ENCODE data around the gene ZNF385C. TPM values are rescaled to one million over a fixed set of nuclear protein-coding genes. Genes with fewer than 3 reads are reported as not detected.

Gene ZNF385C
- total RNA-seq, 1 experiment from 2014 or later = 2.8 TPM

DNA sequence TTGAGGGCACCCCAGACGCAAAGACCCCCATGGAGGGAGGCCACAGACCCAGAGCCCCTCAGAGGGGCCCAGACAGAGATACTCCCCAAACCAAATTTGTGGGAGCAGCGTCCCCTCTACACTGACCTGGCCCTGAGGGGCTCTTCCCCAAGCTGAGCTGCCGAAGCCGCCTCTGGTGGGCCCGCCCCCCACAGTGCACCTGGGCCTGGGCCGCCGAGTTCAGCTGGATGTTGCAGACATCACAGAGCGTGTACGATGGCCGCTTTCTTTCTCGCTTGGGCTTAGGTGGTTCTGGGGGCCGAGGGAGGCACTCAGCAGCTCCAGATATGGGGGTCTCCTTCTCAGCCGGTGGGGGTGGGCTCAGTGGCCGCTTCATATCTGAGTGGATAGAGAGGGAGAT lies 35.6 kb downstream of the ZNF385C start:
- H3K4me3 Mint-ChIP-seq = no peak overlapping the region
- Histone ChIP-seq H2BK15ac (ENCODE audit: low read depth, low read length) (no peak overlapping the region), H3K18ac (ENCODE audit: insufficient read length, low read depth, low read length) (no peak overlapping the region), H2AK5ac (ENCODE audit: insufficient read length, low read length) (no peak overlapping the region), H4K91ac (ENCODE audit: insufficient read length, low read depth, low read length) (no peak overlapping the region), H2BK5ac (ENCODE audit: insufficient read length, low read length) (no peak overlapping the region), H4K8ac (replicated peaks; ENCODE audit: insufficient read length, low read depth, low read length) (no peak overlapping the region), H3K9ac (ENCODE audit: extremely low read depth, insufficient read length, low read length) (no peak overlapping the region), H2BK20ac (ENCODE audit: low read depth, low read length, poor library complexity, severe bottlenecking) (no peak overlapping the region), H3K4me1 (ENCODE audit: insufficient read depth, low read length) (no peaks in the 10 kb centered on the region), H3K56ac (ENCODE audit: insufficient read length, low read depth, low read length) (no peak overlapping the region), H4K5ac (ENCODE audit: insufficient read length, low read depth, low read length) (no peak overlapping the region), H3K4me2 (ENCODE audit: insufficient read depth, insufficient read length, low read length) (no peak overlapping the region), H2BK12ac (ENCODE audit: insufficient read length, low read depth, low read length) (no peak overlapping the region), H3K27me3 (ENCODE audit: insufficient read depth, low read length) (no peaks in the 10 kb centered on the region), H2BK120ac (ENCODE audit: low read depth, low read length, poor library complexity, severe bottlenecking) (no peak overlapping the region), H3K9me3 (ENCODE audit: control insufficient read depth, low read depth, low read length) (no peaks in the 10 kb centered on the region), H3K4ac (ENCODE audit: low read depth, low read length) (no peak overlapping the region), H3K23me2 (ENCODE audit: insufficient read length, low read depth, low read length, poor library complexity, severe bottlenecking) (no peaks in the 10 kb centered on the region), H3K27ac (ENCODE audit: insufficient read length, low read depth, low read length) (no peak overlapping the region), H4K20me1 (ENCODE audit: control insufficient read depth, insufficient read depth, insufficient read length) (peaks cover 3% of the 10 kb centered on the region), H3K79me1 (ENCODE audit: insufficient read depth, low read depth, low read length, poor library complexity, severe bottlenecking) (no peaks in the 10 kb centered on the region), H3K14ac (ENCODE audit: insufficient read depth, low read length) (no peak overlapping the region), H3K23ac (ENCODE audit: insufficient read length, low read depth, low read length) (no peak overlapping the region), H2AFZ (ENCODE audit: low read length) (no peak overlapping the region), H3K79me2 (ENCODE audit: insufficient read depth, low read length) (no peaks in the 10 kb centered on the region), H3T11ph (ENCODE audit: low read length) (no peak overlapping the region)
- no peak for DNase-seq
- H3K27me3 Mint-ChIP-seq (ENCODE audit: low read depth) = peaks cover 3% of the 10 kb centered on the region
- WGBS (ENCODE audit: extremely low coverage, insufficient read length, low lambda C conversion rate) = no CpG with 5 or more reads among the region's 14 CpGs
- TF ChIP-seq, protein P1, sequence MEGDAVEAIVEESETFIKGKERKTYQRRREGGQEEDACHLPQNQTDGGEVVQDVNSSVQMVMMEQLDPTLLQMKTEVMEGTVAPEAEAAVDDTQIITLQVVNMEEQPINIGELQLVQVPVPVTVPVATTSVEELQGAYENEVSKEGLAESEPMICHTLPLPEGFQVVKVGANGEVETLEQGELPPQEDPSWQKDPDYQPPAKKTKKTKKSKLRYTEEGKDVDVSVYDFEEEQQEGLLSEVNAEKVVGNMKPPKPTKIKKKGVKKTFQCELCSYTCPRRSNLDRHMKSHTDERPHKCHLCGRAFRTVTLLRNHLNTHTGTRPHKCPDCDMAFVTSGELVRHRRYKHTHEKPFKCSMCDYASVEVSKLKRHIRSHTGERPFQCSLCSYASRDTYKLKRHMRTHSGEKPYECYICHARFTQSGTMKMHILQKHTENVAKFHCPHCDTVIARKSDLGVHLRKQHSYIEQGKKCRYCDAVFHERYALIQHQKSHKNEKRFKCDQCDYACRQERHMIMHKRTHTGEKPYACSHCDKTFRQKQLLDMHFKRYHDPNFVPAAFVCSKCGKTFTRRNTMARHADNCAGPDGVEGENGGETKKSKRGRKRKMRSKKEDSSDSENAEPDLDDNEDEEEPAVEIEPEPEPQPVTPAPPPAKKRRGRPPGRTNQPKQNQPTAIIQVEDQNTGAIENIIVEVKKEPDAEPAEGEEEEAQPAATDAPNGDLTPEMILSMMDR (conservative IDR thresholded peaks at IDR 0.05) = no peak
- no peaks in the 10 kb centered on the region for H3K9me3 Mint-ChIP-seq
- no peak overlapping the region for H3K27ac Mint-ChIP-seq
- H3K36me3 Mint-ChIP-seq (ENCODE audit: insufficient read depth in 1 of 3, low read depth in 3 of 3) = no peaks in the 10 kb centered on the region
- peaks cover 21 to 32% of the 10 kb centered on the region in 2 experiments for H3K4me1 Mint-ChIP-seq

All from H9 (cell line).